Measurements from ENCODE around the gene FBXL19. TPM values are rescaled to one million over a fixed set of nuclear protein-coding genes. Genes with fewer than 3 reads are reported as not detected.

Gene FBXL19
- total and polyA plus RNA-seq, 2 of the 8 experiments (the other 6 are each of a cell fraction or from before 2014, with no cell fraction given), result 47.2 to 72.2 TPM

DNA sequence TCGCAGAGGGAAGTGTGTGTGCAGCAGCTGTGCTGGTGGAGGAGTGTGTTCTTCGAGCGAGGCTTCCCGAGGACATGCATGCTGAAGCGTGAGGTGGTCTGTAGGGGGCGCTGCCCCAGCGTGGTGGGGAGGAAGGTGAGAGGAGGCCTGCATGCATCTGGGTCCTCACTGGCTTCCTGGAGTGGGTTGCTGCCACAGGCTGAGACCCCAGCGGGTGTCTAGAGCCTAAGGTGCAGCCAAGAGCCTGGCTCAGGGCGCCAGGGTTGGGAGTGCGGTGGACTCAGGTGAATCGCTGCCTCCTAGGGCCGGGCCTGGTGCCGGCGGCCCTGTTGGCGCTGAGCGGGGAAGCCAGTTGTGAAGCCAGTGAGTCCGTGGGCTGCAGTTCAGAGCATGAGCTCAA, 54.1 kb downstream of the FBXL19 start:
- no peak overlapping the region for H3K56ac ChIP-seq (replicated peaks; ENCODE audit: insufficient read length, low read depth, low read length)
- no peaks in the 10 kb centered on the region for H3K27me3 ChIP-seq (replicated peaks in 1 of 4; ENCODE audit: control insufficient read depth in 3 of 4, extremely low read depth in 1 of 4, insufficient read depth in 3 of 4, low read length in 3 of 4)
- no peak overlapping the region for H3K4me2 ChIP-seq (ENCODE audit: insufficient read depth in 1 of 2, low read depth in 2 of 2, low read length in 2 of 2)
- no peak overlapping the region for H3K23ac ChIP-seq (ENCODE audit: insufficient read length)
- H2BK20ac ChIP-seq (ENCODE audit: low read length), result no peak overlapping the region
- no peak overlapping the region for H4K5ac ChIP-seq (ENCODE audit: insufficient read length, low read depth, low read length)
- 78% methylated on average over 17 of the region's 17 CpGs; no CpG with 5 or more reads in 1 of the 2 experiments for WGBS, 2 experiments (ENCODE audit: extremely low coverage in 1 of 2, insufficient coverage in 1 of 2, insufficient read length in 1 of 2, insufficient replicate concordance in 2 of 2, low coverage in 1 of 2, low lambda C conversion rate in 2 of 2, missing lambda C conversion rate in 1 of 2)
- no peak overlapping the region for H2AFZ ChIP-seq (ENCODE audit: low read length)
- H3K14ac ChIP-seq (ENCODE audit: insufficient read length), result no peak overlapping the region
- H4K8ac ChIP-seq (ENCODE audit: extremely low read depth, insufficient read depth, low read length), result no peak overlapping the region
- H2BK12ac ChIP-seq (ENCODE audit: low read depth, low read length), result no peak overlapping the region
- peaks cover 2% of the 10 kb centered on the region; the same call in 1 of the 2 replicates for H3K23me2 ChIP-seq (ENCODE audit: low read depth, low read length)
- H3K79me1 ChIP-seq (ENCODE audit: low read depth, low read length), result no peaks in the 10 kb centered on the region; the same call in 1 of the 2 replicates
- no peak overlapping the region for H3K4me3 ChIP-seq (ENCODE audit: extremely low read depth in 1 of 4, insufficient read depth in 2 of 4, low read depth in 3 of 4, low read length in 4 of 4)
- peaks cover 1 to 19% of the 10 kb centered on the region in 2 experiments for H4K20me1 ChIP-seq (replicated peaks in 1 of 2; ENCODE audit: control insufficient read depth in 1 of 2, insufficient read depth in 2 of 2, low read length in 2 of 2)
- H2BK120ac ChIP-seq (replicated peaks; ENCODE audit: low read depth, low read length), result no peak overlapping the region
- H4K91ac ChIP-seq (replicated peaks; ENCODE audit: insufficient read length, low read length), result no peak overlapping the region
- H2AK5ac ChIP-seq (ENCODE audit: low read depth, low read length), result no peak overlapping the region
- H3K27ac ChIP-seq (ENCODE audit: low read depth, low read length), result no peak overlapping the region
- no peak overlapping the region for H3K18ac ChIP-seq (ENCODE audit: extremely low read depth, low read length)
- H3K9me3 ChIP-seq (ENCODE audit: insufficient read depth in 2 of 2, low read depth in 1 of 2, low read length in 1 of 2), result no peaks in the 10 kb centered on the region
- no peaks in the 10 kb centered on the region for H3K79me2 ChIP-seq (ENCODE audit: control insufficient read depth in 1 of 2, insufficient read depth in 2 of 2, low read length in 2 of 2)
- no peak overlapping the region for H3K4ac ChIP-seq (replicated peaks; ENCODE audit: insufficient read length, low read depth, low read length)
- peaks cover 16 to 45% (median 38%) of the 10 kb centered on the region in 4 experiments for H3K36me3 ChIP-seq (ENCODE audit: control insufficient read depth in 2 of 4, insufficient read depth in 4 of 4, low read length in 3 of 4)
- ChIA-PET POLR2A (ENCODE audit: partially characterized antibody) (interaction anchor here (0.5 to 2.3 kb wide), 9 partner anchors 8 to 266 kb away, joined by 3 to 9 read pairs (median 3); partner anchors contain the start of genes HSD3B7 and SETD1A), CTCF (ENCODE audit: partially characterized antibody) (interaction anchor here (0.7 to 4.7 kb wide), 16 partner anchors 9 to 212 kb away, joined by 3 to 26 read pairs (median 5); no protein-coding TSS in a partner anchor)
- FAIRE-seq (peak; percentile 60), DNase-seq (ENCODE audit: low read depth in 1 of 2, low spot score in 2 of 2) (peak in 1 of 2 experiments; percentile 86)
- no peak overlapping the region for H2BK15ac ChIP-seq (ENCODE audit: low read length)
- no peak overlapping the region for H3K9ac ChIP-seq (replicated peaks in 1 of 4; ENCODE audit: extremely low read depth in 1 of 4, low read depth in 3 of 4, low read length in 3 of 4)
- H3K4me1 ChIP-seq (replicated peaks in 1 of 4; ENCODE audit: control insufficient read depth in 3 of 4, insufficient read depth in 4 of 4, low read length in 3 of 4), result no peaks in the 10 kb centered on the region
- H2BK5ac ChIP-seq (ENCODE audit: low read depth, low read length), result no peak overlapping the region
- TF ChIP-seq RAD21 (IDR thresholded peaks at IDR 0.05 in 1 of 2, conservative IDR thresholded peaks at IDR 0.05 in 1 of 2; ENCODE audit: low read depth in 2 of 2, low read length in 2 of 2) (peak; percentile 62 to 64), FOSL1 (IDR thresholded peaks at IDR 0.05; ENCODE audit: insufficient read depth, low read depth, low read length) (no peak), TAF7 (optimal IDR thresholded peaks at IDR 0.05; ENCODE audit: borderline replicate concordance, low read depth, low read length) (no peak), RBBP5 (IDR thresholded peaks at IDR 0.05; ENCODE audit: borderline replicate concordance, low read depth, low read length) (no peak), RFX5 (IDR thresholded peaks at IDR 0.05; ENCODE audit: borderline replicate concordance, low read depth, low read length) (no peak), CBX8 (IDR thresholded peaks at IDR 0.05; ENCODE audit: borderline replicate concordance, low read depth, low read length) (no peak), KDM4A (IDR thresholded peaks at IDR 0.05; ENCODE audit: low read depth, low read length, severe bottlenecking) (no peak), TEAD4 (IDR thresholded peaks at IDR 0.05; ENCODE audit: low read depth, low read length) (no peak), BCL11A (IDR thresholded peaks at IDR 0.05; ENCODE audit: low read depth in 2 of 2, low read length in 2 of 2) (no peak), POU5F1 (IDR thresholded peaks at IDR 0.05; ENCODE audit: low read depth, low read length) (no peak), SUZ12 (IDR thresholded peaks at IDR 0.05; ENCODE audit: low read length) (no peak)
